HG03575 (cell line): ENCODE measurements around the gene SLC44A5.
"Not testable (repeated sequence)": the region's sequence is repeated elsewhere in the genome, so short reads cannot be mapped to it uniquely, and the experiment has no call there.

ENCODE experiments used
- ATAC-seq: cut with Tn5 transposase; IDR thresholded peaks from one replicate; pipeline ENCODE4 v1.9.1; 2021; ENCODE audit not compliant: unreplicated experiment, insufficient number of reproducible peaks, low FRiP score; ENCODE audit errors: extremely low read depth

The SLC44A5 gene

DNA sequence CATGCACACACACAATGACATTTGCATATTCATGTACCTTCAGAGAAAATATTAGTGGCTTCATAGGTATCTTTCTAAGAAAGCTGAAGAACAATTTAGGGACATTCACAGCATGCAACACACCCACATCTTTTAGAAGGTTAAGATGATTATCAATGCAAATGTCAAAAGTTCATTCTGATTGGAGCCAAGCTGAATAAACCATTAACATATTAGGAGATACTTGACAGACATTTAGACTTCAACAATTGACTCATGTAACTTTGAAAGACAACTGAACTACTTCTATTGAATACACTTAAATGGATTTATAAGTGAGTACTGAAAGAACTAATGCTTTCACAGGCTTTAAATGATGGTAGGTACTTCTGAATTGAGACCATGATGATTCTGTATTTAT lies 365.7 kb downstream of the SLC44A5 start:
- no peak for ATAC-seq

DNA sequence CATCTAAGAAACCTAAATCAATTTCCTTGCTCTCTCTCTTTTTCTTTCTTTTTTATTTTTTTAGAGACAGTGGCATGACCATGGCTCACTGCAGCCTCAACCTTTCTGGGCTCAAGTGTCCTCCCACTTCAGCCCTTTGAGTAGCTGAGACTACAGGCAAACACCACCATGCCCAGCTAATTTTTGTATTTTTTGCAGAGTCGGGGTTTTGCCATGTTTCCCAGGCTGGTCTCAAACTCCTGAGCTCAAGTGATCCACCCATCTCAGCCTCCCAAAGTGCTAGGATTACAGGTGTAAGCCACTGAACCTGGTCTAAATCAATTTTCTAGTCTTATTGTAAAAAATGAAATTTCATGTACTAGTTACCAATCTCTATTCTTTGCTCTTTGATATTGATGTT lies 367.8 kb downstream of the SLC44A5 start:
- no peak for ATAC-seq

DNA sequence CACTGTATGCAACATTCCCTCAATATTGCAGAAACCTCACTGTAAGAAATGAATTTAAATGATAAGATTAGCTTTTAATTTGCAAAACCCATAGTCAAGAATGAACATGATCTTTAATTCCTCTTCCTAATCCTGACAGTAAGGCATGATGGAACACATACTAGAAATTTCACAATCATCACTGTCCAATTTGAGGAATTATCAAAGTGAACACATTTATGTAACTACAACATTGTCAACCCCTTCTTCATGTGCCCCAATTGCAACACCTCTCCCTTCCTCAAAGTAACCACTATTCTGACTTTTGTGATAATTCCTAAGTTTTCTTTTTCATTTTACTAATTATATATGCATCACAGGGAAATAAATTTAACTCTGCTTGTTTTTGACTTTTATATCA lies 373.6 kb downstream of the SLC44A5 start:
- no peak for ATAC-seq

- ATAC-seq: no peak
Observed at GRCh38 chr1:75234562-75234961, 376.4 kb downstream of the SLC44A5 start.

DNA sequence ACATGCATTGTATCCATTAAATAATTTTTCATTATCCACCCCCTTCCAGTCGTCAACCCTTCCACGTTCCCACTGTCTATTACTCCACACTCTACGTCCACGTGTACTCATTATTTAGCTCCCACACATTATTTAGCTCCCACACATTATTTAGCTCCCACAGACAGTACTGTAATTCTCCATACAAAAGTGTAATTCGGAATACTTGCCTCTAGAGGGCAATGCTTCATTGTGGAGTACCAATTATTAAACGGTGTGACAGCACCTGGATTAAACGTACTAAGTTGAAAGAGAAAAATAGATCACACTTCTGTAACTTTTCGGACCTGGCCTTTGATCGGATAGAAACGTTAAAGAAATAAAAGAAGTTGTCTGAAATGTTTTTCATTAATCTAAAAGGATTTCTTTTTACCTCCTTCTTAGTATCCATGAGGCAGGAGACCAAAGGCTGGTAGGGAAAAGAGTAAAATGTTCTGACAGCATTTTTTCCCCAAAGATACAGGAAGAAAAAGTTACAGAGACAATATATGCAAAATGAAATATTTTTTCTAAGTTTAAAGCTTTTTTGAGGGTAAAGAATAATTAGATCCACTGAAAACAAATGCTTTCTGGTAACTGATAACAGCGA lies 377.5 kb downstream of the SLC44A5 start:
- peak; percentile 94 for ATAC-seq

GRCh38 chr1:75220072-75220471 lies 390.8 kb downstream of the SLC44A5 start:
- ATAC-seq: no peak

DNA sequence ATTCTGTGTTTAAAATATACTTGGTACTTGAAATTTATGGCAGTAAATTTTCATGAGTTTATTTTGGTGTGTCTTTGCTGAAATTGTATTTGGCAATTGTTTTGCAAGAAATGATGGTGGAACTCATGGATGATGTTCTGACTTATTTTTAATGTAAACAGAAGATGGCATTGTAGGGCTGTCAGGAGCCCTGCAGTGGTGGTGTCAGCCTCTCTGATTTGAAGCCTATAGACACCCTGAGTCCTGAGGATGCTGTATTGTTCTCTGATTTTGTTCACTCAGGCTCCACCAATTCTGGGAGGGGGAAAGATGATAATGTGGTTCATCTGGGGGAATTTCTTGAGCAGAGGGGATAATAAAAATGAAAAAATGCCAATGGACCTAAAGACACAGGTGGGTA lies 396.9 kb downstream of the SLC44A5 start:
- no peak for ATAC-seq

DNA sequence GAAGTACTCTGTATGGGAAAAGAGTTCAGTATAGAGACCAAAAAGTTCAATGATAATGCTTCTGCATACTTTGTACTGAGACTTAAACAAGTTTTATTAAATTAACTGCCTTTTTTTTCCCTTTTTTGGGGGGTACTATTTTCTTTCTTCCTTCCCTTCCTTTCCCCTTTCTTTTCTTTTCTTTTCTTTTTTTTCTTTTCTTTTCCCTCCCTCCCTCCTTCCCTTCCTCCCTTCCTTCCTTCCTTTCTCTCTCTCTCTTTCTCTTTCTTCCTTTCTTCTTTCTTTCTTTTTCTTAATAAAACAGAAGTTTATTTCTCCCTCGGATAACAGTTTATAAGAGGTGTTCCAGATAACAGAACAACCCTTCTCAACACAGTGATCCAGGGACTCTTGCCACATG lies 399.3 kb downstream of the SLC44A5 start:
- no peak for ATAC-seq

DNA sequence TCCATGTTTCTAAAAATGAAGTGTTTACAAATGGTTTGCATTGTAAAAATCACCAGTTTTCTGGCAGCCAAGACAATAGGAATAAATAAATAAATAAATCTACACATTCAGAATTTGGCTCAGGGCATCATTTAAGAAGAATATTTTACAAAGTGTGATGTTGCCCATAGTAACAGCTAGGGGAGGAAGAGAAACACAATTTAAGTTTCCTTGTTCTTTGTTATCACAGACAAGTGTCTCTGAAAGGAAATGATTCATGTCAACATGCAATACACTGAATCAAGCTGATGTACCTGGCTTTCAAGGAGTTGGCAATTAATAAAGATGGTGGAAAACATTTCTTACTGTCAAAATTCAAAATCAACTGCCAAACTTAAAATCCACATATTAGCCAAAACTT lies 402.1 kb downstream of the SLC44A5 start:
- ATAC-seq: no peak

DNA sequence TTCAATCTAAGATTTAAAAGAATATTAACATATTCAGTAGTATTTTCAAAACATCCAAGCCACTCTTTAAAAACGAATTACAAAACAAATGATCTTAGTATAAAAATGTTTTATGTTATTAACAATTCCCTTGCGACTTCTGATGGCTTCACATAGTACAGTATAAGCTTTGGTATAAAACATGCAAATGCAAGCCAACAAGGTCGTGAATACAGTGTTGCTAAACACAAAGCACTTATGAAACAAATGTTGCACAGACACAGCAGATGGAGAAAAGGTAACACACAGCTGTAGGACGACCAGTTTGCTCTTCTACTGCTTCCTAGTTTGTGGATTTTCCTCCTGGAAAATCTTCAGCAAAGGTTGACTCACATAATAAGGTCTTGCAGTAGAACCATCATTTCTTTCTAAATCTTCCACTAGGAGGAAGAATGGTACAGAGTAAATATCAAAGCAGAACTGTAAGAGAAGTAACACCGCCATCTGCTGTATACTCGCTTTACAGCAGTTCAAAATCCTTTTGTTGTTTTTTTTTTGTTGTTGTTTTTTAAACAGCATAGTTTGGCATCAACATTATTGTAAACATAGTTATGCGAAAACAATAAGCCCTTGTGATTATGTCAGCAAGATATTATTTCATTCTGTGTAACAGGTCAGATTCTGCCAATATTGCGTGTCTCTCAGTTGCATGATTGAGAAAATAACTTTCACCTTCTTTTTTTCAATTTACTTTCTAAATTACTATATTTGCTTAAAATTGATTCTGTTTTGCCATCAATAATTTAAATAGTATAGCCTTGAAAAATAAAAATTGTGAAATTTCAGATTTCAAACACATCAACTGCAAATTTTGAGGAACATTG lies 407.3 kb downstream of the SLC44A5 start:
- peak; percentile 83 for ATAC-seq

- no peak for ATAC-seq
Observed at GRCh38 chr1:75202751-75203150, 408.2 kb downstream of the SLC44A5 start.

DNA sequence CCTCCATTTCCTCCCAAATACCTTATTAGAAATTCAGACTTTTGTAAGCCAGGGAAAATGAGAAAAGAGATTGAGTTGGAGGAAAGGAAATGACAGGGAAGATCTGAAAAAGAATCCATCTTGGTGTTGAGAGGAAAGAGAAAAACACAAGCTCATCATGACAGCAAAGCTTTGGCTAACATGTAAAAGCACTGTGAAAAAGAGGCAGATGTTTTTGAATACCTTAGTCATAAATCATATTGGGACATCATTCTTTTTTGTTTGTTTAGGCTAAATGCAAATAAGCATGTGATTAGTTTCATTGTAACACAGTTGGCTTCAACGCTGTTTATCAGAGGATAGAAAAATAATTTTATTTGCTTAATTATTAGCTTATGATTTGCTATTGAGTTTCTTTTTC lies 412.2 kb downstream of the SLC44A5 start:
- no peak for ATAC-seq

- no peak for ATAC-seq
Observed at GRCh38 chr1:75198163-75198562, 412.8 kb downstream of the SLC44A5 start.

GRCh38 chr1:75188892-75189291 lies 422.0 kb downstream of the SLC44A5 start:
- ATAC-seq: no peak

GRCh38 chr1:75181214-75181955 lies 429.5 kb downstream of the SLC44A5 start:
- ATAC-seq: not testable (repeated sequence)

DNA sequence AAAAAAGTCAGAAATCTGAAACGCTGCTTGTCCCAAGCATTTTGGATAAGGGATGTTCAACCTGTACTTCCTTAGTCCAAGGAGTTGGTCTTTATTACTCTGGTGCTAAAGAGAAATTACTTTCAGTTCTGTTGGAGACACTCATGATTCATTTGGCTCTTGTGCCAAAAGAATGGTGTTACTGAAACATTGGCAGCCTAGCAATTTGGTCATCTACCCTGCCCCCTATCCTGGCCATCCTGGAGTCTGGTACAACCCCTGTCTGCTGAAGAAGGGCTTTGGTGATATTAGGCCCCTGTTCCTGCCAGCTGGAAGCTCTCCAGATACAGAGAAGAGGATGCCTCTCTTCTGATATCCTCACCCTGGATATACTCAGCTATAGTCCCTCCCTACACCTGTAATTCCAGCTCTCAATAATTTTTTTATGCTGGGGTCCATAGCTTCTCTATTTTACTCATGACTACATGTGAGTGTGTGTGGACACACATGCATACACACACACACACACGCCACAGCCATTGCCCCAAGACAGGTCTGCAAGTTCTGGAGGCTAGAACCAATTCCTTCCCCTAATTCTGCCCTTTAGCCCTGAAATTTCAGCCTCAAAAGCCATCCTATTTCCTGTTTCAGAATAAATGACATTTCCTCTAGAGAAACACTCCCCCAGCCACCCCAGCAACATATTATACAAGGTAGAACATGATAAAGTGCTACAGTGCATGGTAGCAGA lies 436.7 kb downstream of the SLC44A5 start:
- ATAC-seq: no peak

GRCh38 chr1:75172556-75172955 lies 438.4 kb downstream of the SLC44A5 start:
- no peak for ATAC-seq

DNA sequence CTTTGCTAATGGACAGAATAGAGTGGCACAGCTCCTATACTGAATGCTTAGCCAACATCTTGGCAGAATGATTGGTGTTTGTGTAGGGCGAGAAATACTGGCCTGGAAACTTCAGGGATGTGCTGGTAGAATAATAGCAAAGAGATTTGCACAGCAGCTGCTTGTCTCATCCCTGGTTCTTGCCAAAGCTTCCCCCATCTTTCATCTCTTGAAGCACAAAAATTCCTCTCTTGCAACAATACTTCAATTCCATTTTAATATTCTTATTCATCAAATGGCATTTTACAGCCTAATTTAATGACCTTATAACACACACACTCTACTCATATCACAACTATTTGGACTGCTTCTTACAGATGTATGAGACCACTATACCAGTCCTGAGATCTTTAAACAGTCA lies 439.0 kb downstream of the SLC44A5 start:
- no peak for ATAC-seq

- no peak for ATAC-seq
Observed at GRCh38 chr1:75170981-75171380, 439.9 kb downstream of the SLC44A5 start.
